IMR-90 (cell line): ENCODE measurements around the gene IRF2. TPM values are rescaled to one million over a fixed set of nuclear protein-coding genes. Genes with fewer than 3 reads are reported as not detected.

ENCODE experiments used
- ATAC-seq: fragments of 200-7000 bp; cut with Tn5 transposase; 2 replicates; pipeline ENCODE4 v1.9.1; 2020; ENCODE audit warnings: low read depth, mild to moderate bottlenecking, moderate library complexity
- BruUV-seq: library from RNA; stranded (reverse); fragments of 400-500 nt; replicated peaks from 2 replicates; lab custom pipeline; 2021; lab: Mats Ljungman, UMichigan
- CTCF ChIA-PET: fragments of 300-600 bp; formaldehyde crosslinking; extraction: SDS; loops from one replicate; lab custom pipeline; 2021; ENCODE audit warnings: antibody characterized with exemption; lab: Yijun Ruan, JAX
- POLR2A ChIA-PET: fragments of 300-600 bp; sonication (Branson Sonifier 250); formaldehyde crosslinking; loops from one replicate; lab custom pipeline; 2022; ENCODE audit warnings: antibody characterized with exemption; ENCODE audit not compliant: unreplicated experiment; lab: Charles Lee
- DNase-seq: peaks from one replicate; pipeline ENCODE4 v3.0.0; 2013
- H2AFZ ChIP-seq: replicated peaks from 2 replicates; pipeline ENCODE3; 2013; ENCODE audit warnings: low read length, mild to moderate bottlenecking; ENCODE audit not compliant: poor library complexity
- H2AK5ac ChIP-seq: 2 replicates; pipeline ENCODE4 v1.6.1; 2013; ENCODE audit warnings: low read depth, low read length, inconsistent platforms
- H2AK9ac ChIP-seq: replicated peaks from 2 replicates; pipeline ENCODE3; 2013; ENCODE audit warnings: mild to moderate bottlenecking, low read depth, low read length, moderate library complexity; ENCODE audit not compliant: poor library complexity
- H2BK120ac ChIP-seq: 2 replicates; pipeline ENCODE4 v1.6.1; 2013; ENCODE audit warnings: low read depth, low read length, inconsistent platforms
- H2BK15ac ChIP-seq: 3 replicates; pipeline ENCODE4 v1.6.1; 2013; ENCODE audit warnings: low read depth, low read length, inconsistent platforms
- H2BK20ac ChIP-seq: 2 replicates; pipeline ENCODE4 v1.6.1; 2013; ENCODE audit warnings: low read depth, mild to moderate bottlenecking, inconsistent platforms, low read length, moderate library complexity
- H2BK5ac ChIP-seq: 2 replicates; pipeline ENCODE4 v1.6.1; 2013; ENCODE audit warnings: mild to moderate bottlenecking, low read depth, low read length, inconsistent platforms; ENCODE audit not compliant: poor library complexity, severe bottlenecking
- H3K14ac ChIP-seq: replicated peaks from 2 replicates; pipeline ENCODE4 v1.6.1; 2013; ENCODE audit warnings: low read depth, low read length, inconsistent platforms
- H3K18ac ChIP-seq: 2 replicates; pipeline ENCODE4 v1.6.1; 2013; ENCODE audit warnings: low read depth, low read length, control low read depth
- H3K23ac ChIP-seq: 2 replicates; pipeline ENCODE4 v1.6.1; 2013; ENCODE audit warnings: low read depth, low read length, inconsistent platforms
- H3K27ac ChIP-seq: 2 replicates; pipeline ENCODE4 v1.5.1; 2013; ENCODE audit warnings: mild to moderate bottlenecking, control low read depth, low read length; ENCODE audit not compliant: insufficient read depth
- H3K27me3 ChIP-seq: 2 replicates; pipeline ENCODE4 v1.6.1; 2013; ENCODE audit warnings: low read length; ENCODE audit not compliant: control insufficient read depth, insufficient read depth
- H3K36me3 ChIP-seq: 2 replicates; pipeline ENCODE4 v1.6.1; 2013; ENCODE audit warnings: low read length, mixed read lengths; ENCODE audit not compliant: control insufficient read depth, insufficient read depth
- H3K4ac ChIP-seq: 2 replicates; pipeline ENCODE4 v1.6.1; 2013; ENCODE audit warnings: low read depth, low read length, inconsistent platforms
- H3K4me1 ChIP-seq: 2 replicates; pipeline ENCODE4 v1.6.1; 2013; ENCODE audit warnings: low read length, mixed read lengths; ENCODE audit not compliant: control insufficient read depth, insufficient read depth
- H3K4me2 ChIP-seq: 2 replicates; pipeline ENCODE4 v1.6.1; 2013; ENCODE audit warnings: low read depth, mild to moderate bottlenecking, control low read depth, low read length, moderate library complexity
- H3K4me3 ChIP-seq: 2 replicates; pipeline ENCODE4 v1.5.1; 2013; ENCODE audit warnings: low read depth, mild to moderate bottlenecking, control low read depth, low read length, moderate library complexity; ENCODE audit not compliant: insufficient read depth
- H3K56ac ChIP-seq: 2 replicates; pipeline ENCODE4 v1.6.1; 2013; ENCODE audit warnings: low read length, inconsistent platforms; ENCODE audit not compliant: insufficient read depth; ENCODE audit errors: extremely low read depth
- H3K79me1 ChIP-seq, 2 experiments: 2 replicates each; pipeline ENCODE4 v1.6.1; 2013; ENCODE audit warnings: low read length in 2 of 2, inconsistent platforms in 1 of 2, low read depth in 1 of 2
- H3K9ac ChIP-seq: 2 replicates; pipeline ENCODE4 v1.6.1; 2013; ENCODE audit warnings: low read depth, low read length, control low read depth
- H3K9me1 ChIP-seq: 2 replicates; pipeline ENCODE4 v1.6.1; 2013; ENCODE audit warnings: low read length, inconsistent platforms; ENCODE audit not compliant: insufficient read depth
- H3K9me3 ChIP-seq: 2 replicates; pipeline ENCODE4 v1.6.1; 2013; ENCODE audit warnings: low read length; ENCODE audit not compliant: control insufficient read depth, insufficient read depth
- H4K20me1 ChIP-seq: 2 replicates; pipeline ENCODE4 v1.6.1; 2013; ENCODE audit warnings: low read length, inconsistent platforms; ENCODE audit not compliant: insufficient read depth
- H4K5ac ChIP-seq: 2 replicates; pipeline ENCODE4 v1.6.1; 2013; ENCODE audit warnings: mild to moderate bottlenecking, low read depth, low read length, control low read depth
- H4K8ac ChIP-seq, 2 experiments: 2 replicates each; pipeline ENCODE4 v1.6.1; 2013; ENCODE audit warnings: low read depth in 2 of 2, low read length in 2 of 2, control low read depth in 1 of 2, inconsistent platforms in 1 of 2
- H4K91ac ChIP-seq: 2 replicates; pipeline ENCODE4 v1.6.1; 2013; ENCODE audit warnings: low read depth, low read length, inconsistent platforms; ENCODE audit not compliant: insufficient read depth
- BHLHE40 ChIP-seq: fragments of 150-350 bp; IDR thresholded peaks from 2 replicates; pipeline ENCODE4 v1.6.1; 2016; ENCODE audit warnings: mild to moderate bottlenecking, low read depth, low read length
- CHD1 ChIP-seq: IDR thresholded peaks from 2 replicates; pipeline ENCODE4 v1.6.1; 2012; ENCODE audit warnings: low read depth, low read length, improper control_type of control experiment
- ELK1 ChIP-seq: fragments of 150-350 bp; IDR thresholded peaks from 2 replicates; pipeline ENCODE4 v1.6.1; 2016; ENCODE audit warnings: low read depth, mild to moderate bottlenecking, low read length, moderate library complexity, borderline replicate concordance
- MAZ ChIP-seq: IDR thresholded peaks from 2 replicates; pipeline ENCODE4 v1.6.1; 2012; ENCODE audit warnings: low read depth, mild to moderate bottlenecking, low read length, improper control_type of control experiment, moderate library complexity, borderline replicate concordance
- POLR2A ChIP-seq: IDR thresholded peaks from 2 replicates; pipeline ENCODE4 v1.6.1; 2012; ENCODE audit warnings: mild to moderate bottlenecking, low read depth, low read length
- RFX5 ChIP-seq: IDR thresholded peaks from 2 replicates; pipeline ENCODE4 v1.8.0; 2012; ENCODE audit warnings: low read depth, mild to moderate bottlenecking, low read length, moderate library complexity
- WGBS, 2 experiments: methylation state at CpG; one replicate each; pipeline versions ENCODE4 v1.1.5 to v1.1.7; 2013; ENCODE audit warnings: missing lambda C conversion rate in 2 of 2; ENCODE audit not compliant: insufficient read length in 1 of 2; ENCODE audit errors: extremely low coverage in 2 of 2; 5-methylcytosine and 5-hydroxymethylcytosine counted together
- dilution Hi-C: fragments of 300-500 bp; cut with HindIII; formaldehyde crosslinking; loops from one replicate; pipeline ENCODE4 v1.14.3; 2018; ENCODE audit warnings: low sequenced_read_pairs; ENCODE audit not compliant: unreplicated experiment
- in situ Hi-C: fragments of 300-500 bp; cut with MboI; formaldehyde crosslinking; loops from 3 replicates; pipeline ENCODE4 v1.14.3; 2019; ENCODE audit warnings: low sequenced_read_pairs, inconsistent platforms, mixed read lengths
- intact Hi-C: fragments of 100-400 bp; cut with micrococcal nuclease; formaldehyde crosslinking; loops from 2 replicates; pipeline ENCODE4 v1.10.0; 2022
- polyA plus RNA-seq, 3 experiments: library from polyadenylated mRNA; depleted of rRNA; stranded (reverse); fragments of >200 nt; gene quantifications; 2 replicates each; pipeline ENCODE4 v1.2.3, GENCODE V29; 2012; ENCODE audit warnings: low replicate concordance in 1 of 3
- total RNA-seq: library from RNA; depleted of rRNA; stranded (reverse); fragments of >200 nt; gene quantifications from 2 replicates; pipeline ENCODE4 v1.2.3, GENCODE V29; 2012

IRF2 gene
- total and polyA plus RNA-seq, 2 of the 4 experiments (the other 2 are of a cell fraction): 16.5 to 21.9 TPM

- TF ChIP-seq CHD1: no peak
These were observed 71.5 kb downstream of the IRF2 start (continued) for GRCh38 chr4:184402740-184403383.

- Histone ChIP-seq H3K9ac (no peak overlapping the region), H3K27ac (no peak overlapping the region), H2BK20ac (no peak overlapping the region), H3K4ac (no peak overlapping the region), H3K27me3 (no peaks in the 10 kb centered on the region), H2AK5ac (peak overlapping the region; percentile 60), H2BK5ac (no peak overlapping the region), H2BK120ac (peak overlapping the region; percentile 9; the same call in 1 of the 2 replicates), H3K14ac (no peak overlapping the region), H3K9me1 (peaks cover 11% of the 10 kb centered on the region; the same call in 1 of the 2 replicates), H3K23ac (no peak overlapping the region), H3K4me3 (no peak overlapping the region), H3K4me2 (no peak overlapping the region), H4K20me1 (no peaks in the 10 kb centered on the region), H3K56ac (no peak overlapping the region), H3K18ac (no peak overlapping the region; the same call in 1 of the 2 replicates), H2AK9ac (no peak overlapping the region), H2AFZ (no peak overlapping the region), H4K91ac (peak overlapping the region; percentile 5; the same call in 1 of the 2 replicates), H3K36me3 (peaks cover 46% of the 10 kb centered on the region), H3K4me1 (peaks cover 9% of the 10 kb centered on the region), H3K79me1 (peaks cover 0 to 26% of the 10 kb centered on the region in 2 experiments; a peak in 2 of 4 replicates), H4K8ac (no peak overlapping the region), H3K9me3 (0 out of 2 replicates have a peak, but pooled peaks cover 2% of the 10 kb centered on the region), H4K5ac (no peak overlapping the region), H2BK15ac (no peak overlapping the region)
- CTCF ChIA-PET: no interaction called here
- in situ Hi-C loops (no loop called here), intact Hi-C loops (loop anchor here (5.0 kb wide), 2 partner anchors 135 kb away; no protein-coding TSS in a partner anchor), dilution Hi-C loops (no loop called here)
- ATAC-seq: no peak
- BruUV-seq: no TSS peak
- no peak for TF ChIP-seq BHLHE40
- no peak for TF ChIP-seq RFX5
- TF ChIP-seq MAZ: no peak
- no peak for TF ChIP-seq ELK1
- no peak for TF ChIP-seq POLR2A
- WGBS, 2 experiments: 91% methylated on average over 8 of the region's 12 CpGs; no CpG with 5 or more reads in 1 of the 2 experiments
- POLR2A ChIA-PET: no interaction called here
- DNase-seq: no peak
These were observed 72.1 kb downstream of the IRF2 start for GRCh38 chr4:184402239-184402638.
